ENCODE results near the gene TMEM182.

The TMEM182 gene

GRCh38 chr2:102768892-102769291 is 7.1 kb downstream of the TMEM182 start:
- DNase-seq, result no peak

- DNase-seq, result no peak
These were observed 8.7 kb downstream of the TMEM182 start for GRCh38 chr2:102770506-102770905.

GRCh38 chr2:102771114-102771513 is 9.3 kb downstream of the TMEM182 start:
- DNase-seq, result no peak

- no peak for DNase-seq
These were observed 10.8 kb downstream of the TMEM182 start for GRCh38 chr2:102772659-102773058.

GRCh38 chr2:102773149-102773705 is 11.4 kb downstream of the TMEM182 start:
- no peak for DNase-seq

- no peak for DNase-seq
These were observed 16.4 kb downstream of the TMEM182 start for GRCh38 chr2:102778260-102778659.

GRCh38 chr2:102780467-102780866 is 18.6 kb downstream of the TMEM182 start:
- DNase-seq, result no peak

- DNase-seq, result no peak
These were observed 20.4 kb downstream of the TMEM182 start for GRCh38 chr2:102782187-102782586.

GRCh38 chr2:102782933-102783332 is 21.1 kb downstream of the TMEM182 start:
- DNase-seq, result no peak

GRCh38 chr2:102783506-102784183 is 21.8 kb downstream of the TMEM182 start:
- no peak for DNase-seq

GRCh38 chr2:102784940-102785339 is 23.1 kb downstream of the TMEM182 start:
- DNase-seq, result no peak

GRCh38 chr2:102788216-102788884 is 26.5 kb downstream of the TMEM182 start:
- DNase-seq, result no peak

GRCh38 chr2:102788885-102789260 is 27.0 kb downstream of the TMEM182 start:
- no peak for DNase-seq

- DNase-seq, result no peak
These were observed 27.7 kb downstream of the TMEM182 start for GRCh38 chr2:102789349-102790090.

GRCh38 chr2:102790091-102790455 is 28.2 kb downstream of the TMEM182 start:
- no peak for DNase-seq

- DNase-seq, result no peak
These were observed 30.9 kb downstream of the TMEM182 start for GRCh38 chr2:102792568-102793208.

- no peak for DNase-seq
These were observed 33.8 kb downstream of the TMEM182 start for GRCh38 chr2:102795641-102796040.

GRCh38 chr2:102796337-102796736 is 34.5 kb downstream of the TMEM182 start:
- no peak for DNase-seq

GRCh38 chr2:102797486-102797885 is 35.7 kb downstream of the TMEM182 start:
- DNase-seq, result no peak

GRCh38 chr2:102798181-102798580 is 36.4 kb downstream of the TMEM182 start:
- no peak for DNase-seq

GRCh38 chr2:102801098-102801718 is 39.4 kb downstream of the TMEM182 start:
- no peak for DNase-seq

- no peak for DNase-seq
These were observed 40.2 kb downstream of the TMEM182 start for GRCh38 chr2:102801858-102802699.

Measured in activated T-cell treated with anti-CD3 and anti-CD28 coated beads for 4 hours (primary cell).